GM12801 (cell line): ENCODE results near the gene PCED1A.

ENCODE experiments used
- CTCF ChIP-seq: IDR thresholded peaks from one replicate; pipeline ENCODE4 v1.5.1; 2011; ENCODE audit warnings: control low read depth; ENCODE audit not compliant: insufficient read length; ENCODE audit errors: extremely low read depth

The PCED1A gene

DNA sequence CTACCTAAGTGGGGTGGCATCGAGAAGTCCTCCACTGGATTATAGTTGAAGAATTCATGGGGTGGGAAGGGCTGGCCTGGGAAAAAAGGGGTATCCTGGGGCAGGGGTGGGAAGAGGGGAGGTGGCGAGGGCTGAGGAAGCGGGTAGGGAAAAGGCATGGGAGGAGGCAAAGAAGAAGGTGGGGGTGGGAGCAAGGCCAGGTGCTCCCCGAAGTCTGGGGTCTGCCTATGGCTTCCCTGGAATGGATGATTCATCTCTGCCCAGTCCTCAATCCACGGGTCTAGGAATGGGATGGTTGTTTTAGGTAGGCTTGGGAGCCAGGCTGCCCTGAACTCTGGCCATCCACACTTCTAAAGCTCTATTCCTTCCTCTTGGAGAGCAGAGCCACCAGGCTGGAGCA lies 4.4 kb downstream of the PCED1A start:
- TF ChIP-seq CTCF = no peak

- no peak for TF ChIP-seq CTCF
These were observed 5.1 kb downstream of the PCED1A start for GRCh38 chr20:2835331-2835796.

DNA sequence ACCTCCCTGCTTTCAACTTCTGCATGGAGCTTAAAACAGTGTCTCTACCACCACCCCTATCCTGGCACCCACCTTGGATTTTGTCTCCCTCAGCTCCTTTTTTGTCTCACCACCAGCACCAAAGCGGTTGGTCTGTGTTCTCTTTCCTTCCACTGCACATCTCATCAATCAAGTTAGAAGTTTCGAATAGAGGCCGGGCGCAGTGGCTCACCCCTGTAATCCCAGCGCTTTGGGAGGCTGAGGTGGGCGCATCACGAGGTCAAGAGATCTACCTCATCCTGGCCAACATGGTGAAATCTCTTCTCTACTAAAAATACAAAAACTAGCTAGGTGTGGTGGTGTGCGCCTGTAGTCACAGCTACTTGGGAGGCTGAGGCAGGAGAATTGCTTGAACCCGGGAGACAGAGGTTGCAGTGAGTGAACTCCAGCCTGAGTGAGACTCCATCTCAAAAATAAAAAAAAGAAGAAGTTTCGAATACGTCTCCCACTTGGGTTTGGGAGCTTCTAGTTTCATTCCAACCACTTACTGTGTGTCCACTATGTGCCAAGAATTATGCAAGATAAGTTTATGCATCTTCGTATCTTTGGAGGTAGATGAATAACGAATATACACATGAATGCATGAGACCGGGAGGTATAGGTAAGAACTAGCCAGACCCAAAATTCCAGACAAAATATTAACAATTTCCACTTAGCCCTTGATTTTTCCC lies 5.9 kb downstream of the PCED1A start:
- TF ChIP-seq CTCF = no peak

- TF ChIP-seq CTCF = no peak
These were observed 6.7 kb downstream of the PCED1A start for GRCh38 chr20:2833761-2834160.

DNA sequence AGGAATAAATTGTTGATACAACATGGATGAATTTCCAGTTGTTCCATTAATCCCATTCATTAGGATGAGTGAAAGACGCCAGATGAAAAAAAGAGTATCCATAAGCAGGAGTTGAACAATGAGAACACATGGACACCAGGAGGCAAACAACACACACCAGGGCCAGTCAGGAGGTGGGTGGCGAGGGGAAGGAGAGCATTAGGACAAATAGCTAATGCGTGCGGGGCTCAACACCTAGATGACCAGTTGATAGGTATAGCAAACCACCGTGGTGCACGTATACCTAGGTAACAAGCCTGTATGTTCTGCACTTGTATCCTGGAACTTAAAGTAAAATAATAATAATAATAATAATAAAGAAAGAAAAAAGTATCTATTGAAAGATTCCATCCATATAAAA lies 11.1 kb downstream of the PCED1A start:
- no peak for TF ChIP-seq CTCF

GRCh38 chr20:2826655-2827054 lies 13.8 kb downstream of the PCED1A start:
- TF ChIP-seq CTCF = no peak

DNA sequence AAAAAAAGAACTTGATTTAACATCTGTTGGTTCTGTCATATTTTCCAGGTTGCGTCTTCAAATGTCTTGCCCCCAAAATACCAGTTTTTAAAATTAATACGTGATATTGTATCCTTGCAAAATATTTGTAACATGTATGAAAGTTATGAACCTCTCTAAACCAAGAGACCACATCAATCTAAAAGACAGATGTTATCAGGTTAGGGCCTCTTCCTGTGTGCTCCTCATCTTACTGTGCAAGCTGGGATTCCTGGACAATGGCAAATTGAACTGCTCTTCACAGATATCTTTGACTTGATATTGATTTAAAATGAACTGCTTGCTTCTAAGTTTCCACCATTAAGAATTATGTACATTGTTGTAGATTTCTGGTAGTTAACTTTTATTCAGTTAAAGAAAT lies 14.7 kb downstream of the PCED1A start:
- TF ChIP-seq CTCF = no peak
